GM18858 (cell line): ENCODE results near the gene SYP.
"Not testable (repeated sequence)": the region's sequence is repeated elsewhere in the genome, so short reads cannot be mapped to it uniquely, and the experiment has no call there.

Source experiments
- ATAC-seq: cut with Tn5 transposase; IDR thresholded peaks from one replicate; pipeline ENCODE4 v1.9.1; 2021; ENCODE audit not compliant: unreplicated experiment

SYP gene

GRCh38 chrX:49190821-49191573 lies 9.0 kb downstream of the SYP start:
- peak; percentile 86 for ATAC-seq

- no peak for ATAC-seq
Measured at GRCh38 chrX:49189606-49190005, 10.4 kb downstream of the SYP start.

GRCh38 chrX:49188468-49189076 lies 11.4 kb downstream of the SYP start:
- no peak for ATAC-seq

GRCh38 chrX:49187526-49187925 lies 12.5 kb downstream of the SYP start:
- no peak for ATAC-seq

GRCh38 chrX:49187028-49187394 lies 13.0 kb downstream of the SYP start:
- ATAC-seq, result no peak

- peak; percentile 19 for ATAC-seq
Measured at GRCh38 chrX:49186125-49187027, 13.6 kb downstream of the SYP start, which contains the start of gene PRICKLE3. Gene PRICKLE3 (minus strand): TSS chrX:49186373. CDS start chrX:49186297, 76 bp downstream.

- no peak for ATAC-seq
Measured at GRCh38 chrX:49184294-49185281, 15.4 kb downstream of the SYP start.

GRCh38 chrX:49183701-49184281 lies 16.2 kb downstream of the SYP start:
- ATAC-seq, result no peak

- ATAC-seq, result no peak
Measured at GRCh38 chrX:49179358-49179757, 20.6 kb downstream of the SYP start.

- ATAC-seq, result no peak
Measured at GRCh38 chrX:49178537-49178936, 21.5 kb downstream of the SYP start.

- no peak for ATAC-seq
Measured at GRCh38 chrX:49177873-49178480, 22.0 kb downstream of the SYP start.

GRCh38 chrX:49177338-49177833 lies 22.6 kb downstream of the SYP start:
- no peak for ATAC-seq

- ATAC-seq, result no peak
Measured at GRCh38 chrX:49176421-49177326, 23.3 kb downstream of the SYP start.

GRCh38 chrX:49175435-49176274 lies 24.3 kb downstream of the SYP start:
- ATAC-seq, result no peak

GRCh38 chrX:49174723-49175122 lies 25.3 kb downstream of the SYP start:
- no peak for ATAC-seq

- not testable (repeated sequence) for ATAC-seq
Measured at GRCh38 chrX:49173544-49173943, 26.4 kb downstream of the SYP start.

- no peak for ATAC-seq
Measured at GRCh38 chrX:49172280-49172780, 27.7 kb downstream of the SYP start.
